A549 treated with DMSO at 1 μM for 4 hours (cell line): Measurements from ENCODE around the gene DECR2. TPM values are rescaled to one million over a fixed set of nuclear protein-coding genes. Genes with fewer than 3 reads are reported as not detected.

Experiments used
- total RNA-seq: library from RNA; stranded (reverse); fragments of 200-300 nt; extraction: Qiagen RNA extraction; gene quantifications from 5 replicates; pipeline ENCODE4 v1.2.3, GENCODE V29; 2022; ENCODE audit warnings: low read depth

The DECR2 gene
- 23.0 to 28.9 TPM (median 24.7 TPM) in 5 replicates for total RNA-seq

GRCh38 chr16:401468-402348 lies at the start of gene DECR2:
TSS of gene DECR2 (plus strand) at chr16:401885. CDS start at chr16:401964, 79 bp downstream.

GRCh38 chr16:352547-353403 lies 48.9 kb upstream of the DECR2 start, which contains the start of gene AXIN1:
TSS of gene AXIN1 (minus strand) at chr16:352723. CDS start at chr16:347025, 5,698 bp downstream.

GRCh38 chr16:370443-370842 lies 31.2 kb upstream of the DECR2 start, which contains the start of gene MRPL28:
TSS of gene MRPL28 (minus strand) at chr16:370538. CDS start at chr16:370218, 320 bp downstream.

GRCh38 chr16:381789-382717 lies 19.6 kb upstream of the DECR2 start, which contains the start of gene PGAP6:
TSS of gene PGAP6 (minus strand) at chr16:381978. CDS start at chr16:381821, 157 bp downstream.

GRCh38 chr16:397135-397661 lies 4.5 kb upstream of the DECR2 start, which contains the start of gene NME4:
TSS of gene NME4 (plus strand) at chr16:397199. CDS start at chr16:397223, 24 bp downstream.

GRCh38 chr16:425082-425718 lies 23.5 kb downstream of the DECR2 start, which contains the start of gene RAB11FIP3:
TSS of gene RAB11FIP3 (plus strand) at chr16:425649. CDS start at chr16:426007, 358 bp downstream.

Other genes starting within 250 kb of the DECR2 start
- 0.12 to 0.26 TPM (median 0.19 TPM) in 3 of 5 replicates, not detected in the others for gene HBZ, start 249.2 kb upstream of the DECR2 start, total RNA-seq
- not detected in 5 replicates for gene HBM, start 235.9 kb upstream of the DECR2 start, total RNA-seq
- 0.23 to 0.44 TPM (median 0.27 TPM) in 3 of 5 replicates, not detected in the others for gene HBA2, start 229.0 kb upstream of the DECR2 start, total RNA-seq
- 0.79 to 1.4 TPM (median 1.1 TPM) in 5 replicates for gene HBA1, start 225.2 kb upstream of the DECR2 start, total RNA-seq
- 4.5 to 8.2 TPM (median 6.4 TPM) in 5 replicates for gene HBQ1, start 221.4 kb upstream of the DECR2 start, total RNA-seq
- gene LUC7L, start 172.4 kb upstream of the DECR2 start, total RNA-seq, result 39.0 to 56.3 TPM (median 53.5 TPM) in 5 replicates
- 45.5 to 52.5 TPM (median 48.7 TPM) in 5 replicates for gene FAM234A, start 167.1 kb upstream of the DECR2 start, total RNA-seq
- 3.5 to 4.7 TPM (median 4.4 TPM) in 5 replicates for gene RGS11, start 125.9 kb upstream of the DECR2 start, total RNA-seq
- 1.9 to 3.1 TPM (median 2.4 TPM) in 5 replicates for gene ARHGDIG, start 121.3 kb upstream of the DECR2 start, total RNA-seq
- gene PDIA2, start 118.7 kb upstream of the DECR2 start, total RNA-seq, result 0.36 to 0.65 TPM (median 0.46 TPM) in 5 replicates
- gene AXIN1, start 49.2 kb upstream of the DECR2 start, total RNA-seq, result 32.2 to 34.8 TPM (median 32.4 TPM) in 5 replicates
- 115 to 140 TPM (median 129 TPM) in 5 replicates for gene MRPL28, start 31.3 kb upstream of the DECR2 start, total RNA-seq
- 25.3 to 40.1 TPM (median 34.7 TPM) in 5 replicates for gene PGAP6, start 19.9 kb upstream of the DECR2 start, total RNA-seq
- gene NME4, start 4.7 kb upstream of the DECR2 start, total RNA-seq, result 293 to 451 TPM (median 381 TPM) in 5 replicates
- gene RAB11FIP3, start 23.8 kb downstream of the DECR2 start, total RNA-seq, result 20.0 to 23.1 TPM (median 21.7 TPM) in 5 replicates
- gene CAPN15, start 125.8 kb downstream of the DECR2 start, total RNA-seq, result 53.0 to 84.9 TPM (median 71.0 TPM) in 5 replicates
- gene PRR35, start 158.5 kb downstream of the DECR2 start, total RNA-seq, result 0.05 to 0.17 TPM (median 0.09 TPM) in 5 replicates
- 0.15 to 0.30 TPM (median 0.21 TPM) in 5 replicates for gene NHLRC4, start 165.1 kb downstream of the DECR2 start, total RNA-seq
- gene PIGQ, start 168.1 kb downstream of the DECR2 start, total RNA-seq, result 30.3 to 41.5 TPM (median 38.5 TPM) in 5 replicates
- 12.6 to 20.4 TPM (median 17.2 TPM) in 5 replicates for gene RAB40C, start 188.2 kb downstream of the DECR2 start, total RNA-seq
- 0.13 to 0.23 TPM (median 0.16 TPM) in 5 replicates for gene WFIKKN1, start 229.1 kb downstream of the DECR2 start, total RNA-seq
- gene METTL26, start 234.4 kb downstream of the DECR2 start, total RNA-seq, result 85.8 to 135 TPM (median 124 TPM) in 5 replicates
- gene MCRIP2, start 239.9 kb downstream of the DECR2 start, total RNA-seq, result 25.3 to 44.8 TPM (median 38.3 TPM) in 5 replicates
- 17.8 to 36.9 TPM (median 28.9 TPM) in 5 replicates for gene WDR90, start 247.5 kb downstream of the DECR2 start, total RNA-seq